HepG2 (cell line): ENCODE measurements around the gene ARRDC4. TPM values are rescaled to one million over a fixed set of nuclear protein-coding genes. Genes with fewer than 3 reads are reported as not detected.

Experiments
- GPN1 ChIP-seq: sonication (generic); formaldehyde crosslinking; IDR thresholded peaks from 2 replicates; pipeline ENCODE4 v1.5.1; 2020; ENCODE audit warnings: missing genetic modification reagents, borderline replicate concordance
- HOXA3 ChIP-seq: sonication (generic); formaldehyde crosslinking; IDR thresholded peaks from 2 replicates; pipeline ENCODE4 v1.5.0; 2020; ENCODE audit warnings: missing genetic modification reagents
- KDM6A ChIP-seq: IDR thresholded peaks from 2 replicates; pipeline ENCODE4 v1.6.1; 2016; ENCODE audit warnings: low read depth
- KLF13 ChIP-seq: sonication (generic); formaldehyde crosslinking; IDR thresholded peaks from 2 replicates; pipeline ENCODE4 v1.4.0; 2020; ENCODE audit warnings: mild to moderate bottlenecking, missing genetic modification reagents
- MTF2 ChIP-seq: sonication (generic); formaldehyde crosslinking; IDR thresholded peaks from 2 replicates; pipeline ENCODE4 v1.5.0; 2020; ENCODE audit warnings: missing genetic modification reagents, borderline replicate concordance
- PHF8 ChIP-seq: sonication (generic); formaldehyde crosslinking; IDR thresholded peaks from 2 replicates; pipeline ENCODE4 v1.5.0; 2020; ENCODE audit warnings: missing genetic modification reagents
- SP4 ChIP-seq: sonication (generic); formaldehyde crosslinking; IDR thresholded peaks from 2 replicates; pipeline ENCODE4 v1.8.1; 2023; ENCODE audit warnings: mild to moderate bottlenecking, missing genetic modification reagents
- YEATS4 ChIP-seq: sonication (generic); formaldehyde crosslinking; IDR thresholded peaks from 2 replicates; pipeline ENCODE4 v1.4.0; 2020; ENCODE audit warnings: missing genetic modification reagents, borderline replicate concordance
- ZNF24 ChIP-seq: fragments of 450-650 bp; IDR thresholded peaks from 2 replicates; pipeline ENCODE4 v1.6.1; 2017; ENCODE audit warnings: antibody characterized with exemption, mild to moderate bottlenecking
- ZNF263 ChIP-seq: sonication (generic); formaldehyde crosslinking; IDR thresholded peaks from 2 replicates; pipeline ENCODE4 v1.4.0; 2020; ENCODE audit warnings: missing genetic modification reagents
- ZNF747 ChIP-seq: sonication (generic); formaldehyde crosslinking; IDR thresholded peaks from 2 replicates; pipeline ENCODE4 v1.8.1; 2023; ENCODE audit warnings: missing genetic modification reagents, mild to moderate bottlenecking, borderline replicate concordance
- ZNF883 ChIP-seq: sonication (generic); formaldehyde crosslinking; IDR thresholded peaks from 2 replicates; pipeline ENCODE4 v1.5.1; 2020; ENCODE audit warnings: mild to moderate bottlenecking, missing genetic modification reagents; ENCODE audit errors: not compliant biosample characterization
- ZNF891 ChIP-seq: sonication (generic); formaldehyde crosslinking; IDR thresholded peaks from 2 replicates; pipeline ENCODE4 v1.5.0; 2020; ENCODE audit warnings: mild to moderate bottlenecking, missing genetic modification reagents
- polyA plus RNA-seq, 8 experiments: library from polyadenylated mRNA; depleted of rRNA in 3 of 8; stranded (reverse) in 7 of 8; unstranded in 1 of 8; fragments of >200 nt; fragmentation: Illumina TruSeq in 4 of 8; extraction: Trizol in 4 of 8; gene quantifications; 2 replicates each; pipeline versions ENCODE4 v1.2.1 to v1.2.3, GENCODE V29; 2011 to 2016; ENCODE audit warnings: low read depth in 4 of 8, missing spikeins in 1 of 8, mixed read lengths in 1 of 8; ENCODE audit not compliant: insufficient read depth in 1 of 8
- total RNA-seq, 5 experiments: library from RNA; depleted of rRNA; stranded (reverse); fragments of >200 nt; fragmentation: Illumina TruSeq; extraction: Trizol; gene quantifications; 2 replicates each; pipeline ENCODE4 v1.2.3, GENCODE V29; 2016; ENCODE audit warnings: low read depth in 1 of 5
- TF ChIP-seq, protein P1 (sequence below): sonication (generic); formaldehyde crosslinking; IDR thresholded peaks from 2 replicates; pipeline ENCODE4; 2020; ENCODE audit warnings: missing genetic modification reagents, mild to moderate bottlenecking, borderline replicate concordance
- TF ChIP-seq, protein P2 (sequence below): sonication (generic); formaldehyde crosslinking; IDR thresholded peaks from 2 replicates; pipeline ENCODE4 v1.4.0; 2020; ENCODE audit warnings: low read depth, missing genetic modification reagents
- TF ChIP-seq, protein P3 (sequence below): sonication (generic); formaldehyde crosslinking; conservative IDR thresholded peaks from 2 replicates; pipeline ENCODE4 v1.4.0; 2020; ENCODE audit warnings: missing genetic modification reagents
- TF ChIP-seq, protein P4 (sequence below): sonication (generic); formaldehyde crosslinking; IDR thresholded peaks from 2 replicates; pipeline ENCODE4 v1.4.0; 2020; ENCODE audit warnings: mild to moderate bottlenecking, missing genetic modification reagents
- TF ChIP-seq, protein P5 (sequence below): sonication (generic); formaldehyde crosslinking; IDR thresholded peaks from 2 replicates; pipeline ENCODE4 v1.4.0; 2020; ENCODE audit warnings: missing genetic modification reagents, borderline replicate concordance

ARRDC4 gene
- total and polyA plus RNA-seq, 2 of the 13 experiments (the other 11 are each of a cell fraction or from before 2014, with no cell fraction given), result 1.5 to 2.5 TPM

DNA sequence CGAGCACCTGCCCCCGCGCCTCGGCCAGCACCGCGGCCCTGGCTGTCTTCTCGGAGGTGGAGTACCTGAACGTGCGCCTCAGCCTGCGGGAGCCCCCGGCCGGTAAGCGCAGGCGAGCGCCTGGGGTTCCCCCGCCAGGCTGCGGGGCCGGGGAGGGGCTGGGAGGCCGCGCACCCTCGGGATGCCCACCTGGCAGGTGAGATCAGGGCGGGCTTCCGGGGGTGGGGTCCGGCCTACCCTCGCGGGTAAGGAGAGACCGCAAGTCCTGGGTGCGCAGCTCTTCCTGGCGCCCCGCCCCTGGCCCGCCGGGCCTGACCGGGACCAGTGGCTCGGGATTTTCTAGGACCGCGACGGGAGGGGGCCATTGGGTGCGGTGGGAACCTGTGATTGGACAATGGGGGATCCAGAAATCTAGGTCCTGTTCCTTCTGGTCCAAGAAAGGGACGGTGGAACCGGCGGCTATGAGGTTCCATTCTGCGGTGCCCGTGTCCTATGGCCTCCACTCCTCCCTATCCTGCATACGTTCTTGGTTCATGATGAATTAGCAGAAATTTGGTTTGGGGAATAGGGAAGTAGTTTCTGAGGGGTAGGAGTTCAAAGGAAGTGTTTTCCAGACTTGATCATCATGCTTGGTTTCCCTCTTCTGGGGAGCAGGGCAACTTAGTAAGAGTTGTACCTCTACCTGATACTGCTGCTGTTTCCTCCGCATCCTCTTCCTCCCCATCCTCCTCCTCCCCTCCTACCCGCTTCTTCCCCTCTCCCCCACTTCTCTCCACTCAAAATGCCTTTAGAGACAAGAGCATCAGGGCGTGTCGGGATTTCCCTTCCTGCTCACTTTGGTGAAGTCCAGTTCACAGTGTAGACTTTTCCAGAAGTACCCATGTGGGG is 808 bp downstream of the ARRDC4 start (continued):
- TF ChIP-seq, protein P1, sequence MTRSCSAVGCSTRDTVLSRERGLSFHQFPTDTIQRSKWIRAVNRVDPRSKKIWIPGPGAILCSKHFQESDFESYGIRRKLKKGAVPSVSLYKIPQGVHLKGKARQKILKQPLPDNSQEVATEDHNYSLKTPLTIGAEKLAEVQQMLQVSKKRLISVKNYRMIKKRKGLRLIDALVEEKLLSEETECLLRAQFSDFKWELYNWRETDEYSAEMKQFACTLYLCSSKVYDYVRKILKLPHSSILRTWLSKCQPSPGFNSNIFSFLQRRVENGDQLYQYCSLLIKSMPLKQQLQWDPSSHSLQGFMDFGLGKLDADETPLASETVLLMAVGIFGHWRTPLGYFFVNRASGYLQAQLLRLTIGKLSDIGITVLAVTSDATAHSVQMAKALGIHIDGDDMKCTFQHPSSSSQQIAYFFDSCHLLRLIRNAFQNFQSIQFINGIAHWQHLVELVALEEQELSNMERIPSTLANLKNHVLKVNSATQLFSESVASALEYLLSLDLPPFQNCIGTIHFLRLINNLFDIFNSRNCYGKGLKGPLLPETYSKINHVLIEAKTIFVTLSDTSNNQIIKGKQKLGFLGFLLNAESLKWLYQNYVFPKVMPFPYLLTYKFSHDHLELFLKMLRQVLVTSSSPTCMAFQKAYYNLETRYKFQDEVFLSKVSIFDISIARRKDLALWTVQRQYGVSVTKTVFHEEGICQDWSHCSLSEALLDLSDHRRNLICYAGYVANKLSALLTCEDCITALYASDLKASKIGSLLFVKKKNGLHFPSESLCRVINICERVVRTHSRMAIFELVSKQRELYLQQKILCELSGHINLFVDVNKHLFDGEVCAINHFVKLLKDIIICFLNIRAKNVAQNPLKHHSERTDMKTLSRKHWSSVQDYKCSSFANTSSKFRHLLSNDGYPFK, result no peak
- TF ChIP-seq, protein P2, sequence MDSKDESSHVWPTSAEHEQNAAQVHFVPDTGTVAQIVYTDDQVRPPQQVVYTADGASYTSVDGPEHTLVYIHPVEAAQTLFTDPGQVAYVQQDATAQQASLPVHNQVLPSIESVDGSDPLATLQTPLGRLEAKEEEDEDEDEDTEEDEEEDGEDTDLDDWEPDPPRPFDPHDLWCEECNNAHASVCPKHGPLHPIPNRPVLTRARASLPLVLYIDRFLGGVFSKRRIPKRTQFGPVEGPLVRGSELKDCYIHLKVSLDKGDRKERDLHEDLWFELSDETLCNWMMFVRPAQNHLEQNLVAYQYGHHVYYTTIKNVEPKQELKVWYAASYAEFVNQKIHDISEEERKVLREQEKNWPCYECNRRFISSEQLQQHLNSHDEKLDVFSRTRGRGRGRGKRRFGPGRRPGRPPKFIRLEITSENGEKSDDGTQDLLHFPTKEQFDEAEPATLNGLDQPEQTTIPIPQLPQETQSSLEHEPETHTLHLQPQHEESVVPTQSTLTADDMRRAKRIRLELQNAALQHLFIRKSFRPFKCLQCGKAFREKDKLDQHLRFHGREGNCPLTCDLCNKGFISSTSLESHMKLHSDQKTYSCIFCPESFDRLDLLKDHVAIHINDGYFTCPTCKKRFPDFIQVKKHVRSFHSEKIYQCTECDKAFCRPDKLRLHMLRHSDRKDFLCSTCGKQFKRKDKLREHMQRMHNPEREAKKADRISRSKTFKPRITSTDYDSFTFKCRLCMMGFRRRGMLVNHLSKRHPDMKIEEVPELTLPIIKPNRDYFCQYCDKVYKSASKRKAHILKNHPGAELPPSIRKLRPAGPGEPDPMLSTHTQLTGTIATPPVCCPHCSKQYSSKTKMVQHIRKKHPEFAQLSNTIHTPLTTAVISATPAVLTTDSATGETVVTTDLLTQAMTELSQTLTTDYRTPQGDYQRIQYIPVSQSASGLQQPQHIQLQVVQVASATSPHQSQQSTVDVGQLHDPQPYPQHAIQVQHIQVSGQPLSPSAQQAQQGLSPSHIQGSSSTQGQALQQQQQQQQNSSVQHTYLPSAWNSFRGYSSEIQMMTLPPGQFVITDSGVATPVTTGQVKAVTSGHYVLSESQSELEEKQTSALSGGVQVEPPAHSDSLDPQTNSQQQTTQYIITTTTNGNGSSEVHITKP, result no peak
- TF ChIP-seq, protein P3, sequence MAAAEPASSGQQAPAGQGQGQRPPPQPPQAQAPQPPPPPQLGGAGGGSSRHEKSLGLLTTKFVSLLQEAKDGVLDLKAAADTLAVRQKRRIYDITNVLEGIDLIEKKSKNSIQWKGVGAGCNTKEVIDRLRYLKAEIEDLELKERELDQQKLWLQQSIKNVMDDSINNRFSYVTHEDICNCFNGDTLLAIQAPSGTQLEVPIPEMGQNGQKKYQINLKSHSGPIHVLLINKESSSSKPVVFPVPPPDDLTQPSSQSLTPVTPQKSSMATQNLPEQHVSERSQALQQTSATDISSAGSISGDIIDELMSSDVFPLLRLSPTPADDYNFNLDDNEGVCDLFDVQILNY (CRISPR knock-in tag), result no peak
- TF ChIP-seq, protein P4, sequence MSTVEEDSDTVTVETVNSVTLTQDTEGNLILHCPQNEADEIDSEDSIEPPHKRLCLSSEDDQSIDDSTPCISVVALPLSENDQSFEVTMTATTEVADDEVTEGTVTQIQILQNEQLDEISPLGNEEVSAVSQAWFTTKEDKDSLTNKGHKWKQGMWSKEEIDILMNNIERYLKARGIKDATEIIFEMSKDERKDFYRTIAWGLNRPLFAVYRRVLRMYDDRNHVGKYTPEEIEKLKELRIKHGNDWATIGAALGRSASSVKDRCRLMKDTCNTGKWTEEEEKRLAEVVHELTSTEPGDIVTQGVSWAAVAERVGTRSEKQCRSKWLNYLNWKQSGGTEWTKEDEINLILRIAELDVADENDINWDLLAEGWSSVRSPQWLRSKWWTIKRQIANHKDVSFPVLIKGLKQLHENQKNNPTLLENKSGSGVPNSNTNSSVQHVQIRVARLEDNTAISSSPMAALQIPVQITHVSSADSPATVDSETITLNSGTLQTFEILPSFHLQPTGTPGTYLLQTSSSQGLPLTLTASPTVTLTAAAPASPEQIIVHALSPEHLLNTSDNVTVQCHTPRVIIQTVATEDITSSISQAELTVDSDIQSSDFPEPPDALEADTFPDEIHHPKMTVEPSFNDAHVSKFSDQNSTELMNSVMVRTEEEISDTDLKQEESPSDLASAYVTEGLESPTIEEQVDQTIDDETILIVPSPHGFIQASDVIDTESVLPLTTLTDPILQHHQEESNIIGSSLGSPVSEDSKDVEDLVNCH (CRISPR knock-in tag), result no peak
- TF ChIP-seq HOXA3, result no peak
- no peak for TF ChIP-seq SP4
- 0 out of 2 replicates have a peak, but pooled peaks have one; percentile 8 for TF ChIP-seq ZNF747 (CRISPR knock-in tag)
- TF ChIP-seq YEATS4, result no peak
- TF ChIP-seq KLF13 (CRISPR knock-in tag), result no peak
- TF ChIP-seq PHF8, result peak; percentile 10
- no peak for TF ChIP-seq ZNF24
- TF ChIP-seq KDM6A, result no peak
- TF ChIP-seq, protein P5, sequence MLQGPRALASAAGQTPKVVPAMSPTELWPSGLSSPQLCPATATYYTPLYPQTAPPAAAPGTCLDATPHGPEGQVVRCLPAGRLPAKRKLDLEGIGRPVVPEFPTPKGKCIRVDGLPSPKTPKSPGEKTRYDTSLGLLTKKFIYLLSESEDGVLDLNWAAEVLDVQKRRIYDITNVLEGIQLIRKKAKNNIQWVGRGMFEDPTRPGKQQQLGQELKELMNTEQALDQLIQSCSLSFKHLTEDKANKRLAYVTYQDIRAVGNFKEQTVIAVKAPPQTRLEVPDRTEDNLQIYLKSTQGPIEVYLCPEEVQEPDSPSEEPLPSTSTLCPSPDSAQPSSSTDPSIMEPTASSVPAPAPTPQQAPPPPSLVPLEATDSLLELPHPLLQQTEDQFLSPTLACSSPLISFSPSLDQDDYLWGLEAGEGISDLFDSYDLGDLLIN, result no peak
- peak; percentile 40; the same call in 1 of the 2 replicates for TF ChIP-seq ZNF263 (CRISPR knock-in tag)
- TF ChIP-seq ZNF891, result no peak
- TF ChIP-seq MTF2 (CRISPR knock-in tag), result no peak
- no peak for TF ChIP-seq ZNF883 (CRISPR knock-in tag)
- TF ChIP-seq GPN1 (CRISPR knock-in tag), result no peak
